HepG2 (cell line): Measurements from ENCODE around the gene UBE2E1. TPM values are rescaled to one million over a fixed set of nuclear protein-coding genes. Genes with fewer than 3 reads are reported as not detected.

Source experiments
- ATAC-seq: fragments of 200-7000 bp; cut with Tn5 transposase; 3 replicates; pipeline ENCODE4 v1.9.1; 2020; ENCODE audit warnings: mild to moderate bottlenecking, moderate library complexity
- BruUV-seq: library from RNA; stranded (reverse); fragments of 400-500 nt; replicated peaks from 2 replicates; lab custom pipeline; 2021; lab: Mats Ljungman, UMichigan
- CTCF ChIA-PET: fragments of 300-600 bp; formaldehyde crosslinking; extraction: SDS; loops from one replicate; lab custom pipeline; 2021; ENCODE audit warnings: low total read pairs, inconsistent platforms, low intra/inter-chr PET ratio; lab: Yijun Ruan, JAX
- POLR2A ChIA-PET: fragments of 350-600 bp; sonication (Branson Sonifier 250); formaldehyde crosslinking; loops from one replicate; lab custom pipeline; 2020; ENCODE audit warnings: antibody characterized with exemption, inconsistent platforms; lab: Yijun Ruan, JAX
- DNase-seq: peaks from one replicate; pipeline ENCODE4 v3.0.0-alpha.2; 2015; ENCODE audit warnings: low spot score
- FAIRE-seq: peaks from 3 replicates; lab custom pipeline; 2011; peaks lifted over from hg19 to GRCh38; lab: Jason Lieb, UNC
- H2AFZ ChIP-seq: one replicate; pipeline ENCODE4 v1.6.1; 2011; ENCODE audit warnings: low read length, inconsistent platforms
- H3K27ac ChIP-seq: fragments of 300-600 bp; 3 replicates; pipeline ENCODE4 v1.8.0; 2011; ENCODE audit warnings: mixed run types, mild to moderate bottlenecking, mixed read lengths, low read length, inconsistent platforms; ENCODE audit not compliant: insufficient read depth; ENCODE audit errors: extremely low read length
- H3K27me3 ChIP-seq, 2 experiments: fragments of 200-600 bp in 1 of 2; 2 replicates in 1 of 2; 3 replicates in 1 of 2; pipeline versions ENCODE4 v1.6.0 to v1.8.0; 2011; ENCODE audit warnings: low read length in 2 of 2, mild to moderate bottlenecking in 2 of 2, moderate library complexity in 2 of 2, inconsistent platforms in 1 of 2; ENCODE audit not compliant: insufficient read depth in 2 of 2, control insufficient read depth in 1 of 2
- H3K36me3 ChIP-seq, 2 experiments: fragments of 200-600 bp in 1 of 2; replicated peaks in 1 of 2; 2 replicates in 1 of 2; 3 replicates in 1 of 2; pipeline versions ENCODE4 v1.5.1 to v1.8.0; 2011; ENCODE audit warnings: low read length in 2 of 2, inconsistent platforms in 1 of 2; ENCODE audit not compliant: insufficient read depth in 2 of 2, control insufficient read depth in 1 of 2
- H3K4me1 ChIP-seq: 2 replicates; pipeline ENCODE4 v1.5.1; 2012; ENCODE audit warnings: low read length, inconsistent platforms; ENCODE audit not compliant: insufficient read depth
- H3K4me2 ChIP-seq: 2 replicates; pipeline ENCODE4 v1.6.0; 2011; ENCODE audit warnings: low read depth, low read length, inconsistent platforms
- H3K4me3 ChIP-seq, 3 experiments: fragments of 200-600 bp in 1 of 3; sonication (generic), shearing (Covaris generic) in 1 of 3; replicated peaks in 1 of 3; 2 replicates each; pipeline ENCODE4 v1.5.1; 2011 to 2016; ENCODE audit warnings: low read length in 3 of 3, inconsistent platforms in 2 of 3, low read depth in 2 of 3, mild to moderate bottlenecking in 2 of 3, control low read depth in 1 of 3, mixed read lengths in 1 of 3; ENCODE audit not compliant: insufficient read depth in 1 of 3
- H3K79me2 ChIP-seq: one replicate; pipeline ENCODE4 v1.6.1; 2011; ENCODE audit warnings: low read length, inconsistent platforms; ENCODE audit not compliant: insufficient read depth
- H3K9ac ChIP-seq: 2 replicates; pipeline ENCODE4 v1.6.0; 2011; ENCODE audit warnings: mild to moderate bottlenecking, low read depth, low read length, inconsistent platforms; ENCODE audit not compliant: insufficient read depth
- H3K9me3 ChIP-seq: 2 replicates; pipeline ENCODE4 v1.5.1; 2012; ENCODE audit warnings: mild to moderate bottlenecking, low read length
- H4K20me1 ChIP-seq: 2 replicates; pipeline ENCODE4 v1.6.0; 2011; ENCODE audit warnings: inconsistent platforms, mild to moderate bottlenecking, low read length, moderate library complexity; ENCODE audit not compliant: insufficient read depth
- ZNF143 ChIP-seq: sonication (generic); formaldehyde crosslinking; IDR thresholded peaks from 2 replicates; pipeline ENCODE4 v1.4.0; 2020; ENCODE audit warnings: missing genetic modification reagents
- WGBS: methylation state at CpG from one replicate; pipeline ENCODE4 v1.1.6; 2017; ENCODE audit warnings: low lambda C conversion rate; 5-methylcytosine and 5-hydroxymethylcytosine counted together
- in situ Hi-C: cut with HindIII; loops from 2 replicates; pipeline ENCODE4 v1.10.0; 2017; ENCODE audit warnings: low pct_unique_long_range_greater_than_20kb; ENCODE audit not compliant: extremely low pct_ligation_motif_present
- intact Hi-C: fragments of 100-400 bp; cut with micrococcal nuclease; formaldehyde crosslinking; loops from one replicate; pipeline ENCODE4 v1.10.0; 2022; ENCODE audit not compliant: unreplicated experiment
- polyA plus RNA-seq, 8 experiments: library from polyadenylated mRNA; depleted of rRNA in 3 of 8; stranded (reverse) in 7 of 8; unstranded in 1 of 8; fragments of >200 nt; fragmentation: Illumina TruSeq in 4 of 8; extraction: Trizol in 4 of 8; gene quantifications; 2 replicates each; pipeline versions ENCODE4 v1.2.1 to v1.2.3, GENCODE V29; 2011 to 2016; ENCODE audit warnings: low read depth in 4 of 8, missing spikeins in 1 of 8, mixed read lengths in 1 of 8; ENCODE audit not compliant: insufficient read depth in 1 of 8
- total RNA-seq, 5 experiments: library from RNA; depleted of rRNA; stranded (reverse); fragments of >200 nt; fragmentation: Illumina TruSeq; extraction: Trizol; gene quantifications; 2 replicates each; pipeline ENCODE4 v1.2.3, GENCODE V29; 2016; ENCODE audit warnings: low read depth in 1 of 5
- TF ChIP-seq, protein P1 (sequence below): sonication (generic); formaldehyde crosslinking; IDR thresholded peaks from 2 replicates; pipeline ENCODE4 v1.4.0; 2020; ENCODE audit warnings: missing genetic modification reagents
- TF ChIP-seq, protein P2 (sequence below): sonication (generic); formaldehyde crosslinking; IDR thresholded peaks from 2 replicates; pipeline ENCODE4 v1.5.0; 2020; ENCODE audit warnings: mild to moderate bottlenecking, missing genetic modification reagents

The UBE2E1 gene
- total and polyA plus RNA-seq, 2 of the 13 experiments (the other 11 are each of a cell fraction or from before 2014, with no cell fraction given): 55.4 to 61.8 TPM

DNA sequence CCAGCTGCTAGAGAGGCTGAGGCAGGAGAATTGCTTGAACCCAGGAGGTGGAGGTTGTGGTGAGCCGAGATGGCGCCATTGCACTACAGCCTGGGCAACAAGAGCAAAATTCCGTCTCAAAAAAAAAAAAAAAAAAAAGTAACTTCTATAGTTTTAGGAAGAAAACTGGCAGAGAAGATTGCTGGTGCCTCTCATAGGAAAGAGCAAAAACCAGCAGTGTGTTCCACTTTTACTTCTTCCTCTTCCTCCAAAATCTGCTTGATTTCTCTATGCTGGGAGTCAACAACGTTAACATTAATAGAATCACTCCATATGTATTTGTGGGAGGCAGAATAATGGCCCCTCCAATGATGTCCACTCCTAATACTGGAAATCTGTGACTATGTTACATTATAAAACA, 126.8 kb downstream of the UBE2E1 start:
- BruUV-seq: no TSS peak
- POLR2A ChIA-PET: no interaction called here

More for the DNA sequence above, 126.8 kb downstream of the UBE2E1 start:
- 23% methylated on average over 4 of the region's 4 CpGs for WGBS
- H3K4me3 ChIP-seq: no peak overlapping the region
- DNase-seq: no peak
- H3K79me2 ChIP-seq: no peaks in the 10 kb centered on the region
- no peak overlapping the region for H3K4me2 ChIP-seq
- in situ Hi-C loops (no loop called here), intact Hi-C loops (no loop called here)
- H2AFZ ChIP-seq: no peak overlapping the region
- peaks cover 0 to 5% of the 10 kb centered on the region in 2 experiments; a peak in 2 of 5 replicates for H3K27me3 ChIP-seq
- CTCF ChIA-PET: no interaction called here
- no peak overlapping the region for H3K9ac ChIP-seq
- ATAC-seq: no peak
- no peak overlapping the region for H3K27ac ChIP-seq
- TF ChIP-seq ZNF143 (CRISPR knock-in tag): no peak
- TF ChIP-seq, protein P1, sequence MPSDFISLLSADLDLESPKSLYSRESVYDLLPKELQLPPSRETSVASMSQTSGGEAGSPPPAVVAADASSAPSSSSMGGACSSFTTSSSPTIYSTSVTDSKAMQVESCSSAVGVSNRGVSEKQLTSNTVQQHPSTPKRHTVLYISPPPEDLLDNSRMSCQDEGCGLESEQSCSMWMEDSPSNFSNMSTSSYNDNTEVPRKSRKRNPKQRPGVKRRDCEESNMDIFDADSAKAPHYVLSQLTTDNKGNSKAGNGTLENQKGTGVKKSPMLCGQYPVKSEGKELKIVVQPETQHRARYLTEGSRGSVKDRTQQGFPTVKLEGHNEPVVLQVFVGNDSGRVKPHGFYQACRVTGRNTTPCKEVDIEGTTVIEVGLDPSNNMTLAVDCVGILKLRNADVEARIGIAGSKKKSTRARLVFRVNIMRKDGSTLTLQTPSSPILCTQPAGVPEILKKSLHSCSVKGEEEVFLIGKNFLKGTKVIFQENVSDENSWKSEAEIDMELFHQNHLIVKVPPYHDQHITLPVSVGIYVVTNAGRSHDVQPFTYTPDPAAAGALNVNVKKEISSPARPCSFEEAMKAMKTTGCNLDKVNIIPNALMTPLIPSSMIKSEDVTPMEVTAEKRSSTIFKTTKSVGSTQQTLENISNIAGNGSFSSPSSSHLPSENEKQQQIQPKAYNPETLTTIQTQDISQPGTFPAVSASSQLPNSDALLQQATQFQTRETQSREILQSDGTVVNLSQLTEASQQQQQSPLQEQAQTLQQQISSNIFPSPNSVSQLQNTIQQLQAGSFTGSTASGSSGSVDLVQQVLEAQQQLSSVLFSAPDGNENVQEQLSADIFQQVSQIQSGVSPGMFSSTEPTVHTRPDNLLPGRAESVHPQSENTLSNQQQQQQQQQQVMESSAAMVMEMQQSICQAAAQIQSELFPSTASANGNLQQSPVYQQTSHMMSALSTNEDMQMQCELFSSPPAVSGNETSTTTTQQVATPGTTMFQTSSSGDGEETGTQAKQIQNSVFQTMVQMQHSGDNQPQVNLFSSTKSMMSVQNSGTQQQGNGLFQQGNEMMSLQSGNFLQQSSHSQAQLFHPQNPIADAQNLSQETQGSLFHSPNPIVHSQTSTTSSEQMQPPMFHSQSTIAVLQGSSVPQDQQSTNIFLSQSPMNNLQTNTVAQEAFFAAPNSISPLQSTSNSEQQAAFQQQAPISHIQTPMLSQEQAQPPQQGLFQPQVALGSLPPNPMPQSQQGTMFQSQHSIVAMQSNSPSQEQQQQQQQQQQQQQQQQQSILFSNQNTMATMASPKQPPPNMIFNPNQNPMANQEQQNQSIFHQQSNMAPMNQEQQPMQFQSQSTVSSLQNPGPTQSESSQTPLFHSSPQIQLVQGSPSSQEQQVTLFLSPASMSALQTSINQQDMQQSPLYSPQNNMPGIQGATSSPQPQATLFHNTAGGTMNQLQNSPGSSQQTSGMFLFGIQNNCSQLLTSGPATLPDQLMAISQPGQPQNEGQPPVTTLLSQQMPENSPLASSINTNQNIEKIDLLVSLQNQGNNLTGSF (CRISPR knock-in tag): no peak
- TF ChIP-seq, protein P2, sequence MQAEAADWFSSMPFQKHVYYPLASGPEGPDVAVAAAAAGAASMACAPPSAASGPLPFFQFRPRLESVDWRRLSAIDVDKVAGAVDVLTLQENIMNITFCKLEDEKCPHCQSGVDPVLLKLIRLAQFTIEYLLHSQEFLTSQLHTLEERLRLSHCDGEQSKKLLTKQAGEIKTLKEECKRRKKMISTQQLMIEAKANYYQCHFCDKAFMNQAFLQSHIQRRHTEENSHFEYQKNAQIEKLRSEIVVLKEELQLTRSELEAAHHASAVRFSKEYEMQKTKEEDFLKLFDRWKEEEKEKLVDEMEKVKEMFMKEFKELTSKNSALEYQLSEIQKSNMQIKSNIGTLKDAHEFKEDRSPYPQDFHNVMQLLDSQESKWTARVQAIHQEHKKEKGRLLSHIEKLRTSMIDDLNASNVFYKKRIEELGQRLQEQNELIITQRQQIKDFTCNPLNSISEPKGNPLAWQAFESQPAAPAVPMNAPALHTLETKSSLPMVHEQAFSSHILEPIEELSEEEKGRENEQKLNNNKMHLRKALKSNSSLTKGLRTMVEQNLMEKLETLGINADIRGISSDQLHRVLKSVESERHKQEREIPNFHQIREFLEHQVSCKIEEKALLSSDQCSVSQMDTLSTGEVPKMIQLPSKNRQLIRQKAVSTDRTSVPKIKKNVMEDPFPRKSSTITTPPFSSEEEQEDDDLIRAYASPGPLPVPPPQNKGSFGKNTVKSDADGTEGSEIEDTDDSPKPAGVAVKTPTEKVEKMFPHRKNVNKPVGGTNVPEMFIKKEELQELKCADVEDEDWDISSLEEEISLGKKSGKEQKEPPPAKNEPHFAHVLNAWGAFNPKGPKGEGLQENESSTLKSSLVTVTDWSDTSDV: no peak
- H3K36me3 ChIP-seq: no peaks in the 10 kb centered on the region
- H4K20me1 ChIP-seq: no peaks in the 10 kb centered on the region
- H3K9me3 ChIP-seq: no peaks in the 10 kb centered on the region
- peaks cover 6% of the 10 kb centered on the region for H3K4me1 ChIP-seq
- no peak for FAIRE-seq
